Trophoblast cell (in vitro differentiated cells and primary cell): ENCODE data around the gene RHOBTB3.
"Not testable (repeated sequence)": the region's sequence is repeated elsewhere in the genome, so short reads cannot be mapped to it uniquely, and the experiment has no call there.

Source experiments
- DNase-seq, 2 donors: peaks; one replicate each; pipeline ENCODE4 v3.0.0-alpha.2; 2016
- H2AFZ ChIP-seq: 2 replicates; pipeline ENCODE4 v1.6.1; 2013; ENCODE audit warnings: low read length, moderate library complexity, mild to moderate bottlenecking; ENCODE audit not compliant: insufficient read depth, poor library complexity
- H2AK5ac ChIP-seq: 2 replicates; pipeline ENCODE4 v1.6.1; 2013; ENCODE audit warnings: mild to moderate bottlenecking, low read length
- H2BK120ac ChIP-seq: 2 replicates; pipeline ENCODE4 v1.6.1; 2013; ENCODE audit warnings: low read length, mild to moderate bottlenecking, moderate library complexity; ENCODE audit not compliant: insufficient read depth, poor library complexity
- H2BK12ac ChIP-seq: 2 replicates; pipeline ENCODE4 v1.6.1; 2013; ENCODE audit warnings: mild to moderate bottlenecking, low read length, moderate library complexity
- H2BK5ac ChIP-seq: 2 replicates; pipeline ENCODE4 v1.6.1; 2013; ENCODE audit warnings: low read length, low read depth, moderate library complexity, mild to moderate bottlenecking; ENCODE audit not compliant: poor library complexity
- H3K14ac ChIP-seq: 2 replicates; pipeline ENCODE4 v1.6.1; 2013; ENCODE audit warnings: mild to moderate bottlenecking, low read length
- H3K18ac ChIP-seq: 2 replicates; pipeline ENCODE4 v1.6.1; 2013; ENCODE audit warnings: mild to moderate bottlenecking, low read length
- H3K23ac ChIP-seq: 2 replicates; pipeline ENCODE4 v1.6.1; 2013; ENCODE audit warnings: low read length
- H3K27ac ChIP-seq: 2 replicates; pipeline ENCODE4 v1.5.1; 2013; ENCODE audit warnings: low read depth, mild to moderate bottlenecking, inconsistent platforms, low read length, moderate library complexity
- H3K27me3 ChIP-seq: 2 replicates; pipeline ENCODE4 v1.6.1; 2013; ENCODE audit warnings: inconsistent platforms, mild to moderate bottlenecking, low read length, moderate library complexity; ENCODE audit not compliant: insufficient read depth
- H3K36me3 ChIP-seq, 2 experiments: 1 replicate in 1 of 2; 2 replicates in 1 of 2; pipeline ENCODE4 v1.6.1; 2013; ENCODE audit warnings: low read length in 2 of 2, mild to moderate bottlenecking in 2 of 2, moderate library complexity in 1 of 2; ENCODE audit not compliant: insufficient read depth in 2 of 2, control insufficient read depth in 1 of 2
- H3K4ac ChIP-seq: 2 replicates; pipeline ENCODE4 v1.6.1; 2013; ENCODE audit warnings: low read depth, mild to moderate bottlenecking, low read length, moderate library complexity
- H3K4me1 ChIP-seq, 2 experiments: 1 replicate in 1 of 2; 2 replicates in 1 of 2; pipeline ENCODE4 v1.6.1; 2013; ENCODE audit warnings: low read length in 2 of 2, mild to moderate bottlenecking in 2 of 2, moderate library complexity in 1 of 2; ENCODE audit not compliant: insufficient read depth in 2 of 2, control insufficient read depth in 1 of 2
- H3K4me2 ChIP-seq: 2 replicates; pipeline ENCODE4 v1.6.1; 2013; ENCODE audit warnings: inconsistent platforms, mild to moderate bottlenecking, low read length, moderate library complexity
- H3K4me3 ChIP-seq: 2 replicates; pipeline ENCODE4 v1.5.1; 2013; ENCODE audit warnings: mild to moderate bottlenecking, low read depth, low read length, inconsistent platforms
- H3K79me1 ChIP-seq: one replicate; pipeline ENCODE4 v1.6.1; 2013; ENCODE audit warnings: low read length
- H3K79me2 ChIP-seq: 2 replicates; pipeline ENCODE4 v1.6.1; 2013; ENCODE audit warnings: low read length, mild to moderate bottlenecking; ENCODE audit not compliant: control insufficient read depth, insufficient read depth, poor library complexity
- H3K9ac ChIP-seq: 2 replicates; pipeline ENCODE4 v1.6.1; 2013; ENCODE audit warnings: mild to moderate bottlenecking, low read length
- H3K9me3 ChIP-seq: 2 replicates; pipeline ENCODE4 v1.6.1; 2013; ENCODE audit warnings: low read depth, mild to moderate bottlenecking, control low read depth, inconsistent platforms, low read length; ENCODE audit not compliant: insufficient read depth
- H4K12ac ChIP-seq: 2 replicates; pipeline ENCODE4 v1.6.1; 2013; ENCODE audit warnings: low read depth, mild to moderate bottlenecking, low read length, moderate library complexity
- H4K8ac ChIP-seq: 2 replicates; pipeline ENCODE4 v1.6.1; 2013; ENCODE audit warnings: low read depth, mild to moderate bottlenecking, low read length, moderate library complexity
- H4K91ac ChIP-seq: one replicate; pipeline ENCODE4 v1.6.1; 2013; ENCODE audit warnings: low read depth, mild to moderate bottlenecking, low read length, moderate library complexity
- WGBS: extraction: QIAGEN DNeasy Blood & Tissue Kit; methylation state at CpG from one replicate; pipeline ENCODE4 v1.1.7; 2013; ENCODE audit warnings: missing lambda C conversion rate; ENCODE audit not compliant: insufficient read length, insufficient coverage; ENCODE audit errors: extremely low coverage; 5-methylcytosine and 5-hydroxymethylcytosine counted together

RHOBTB3 gene

GRCh38 chr5:95711501-95712346 is 19.4 kb upstream of the RHOBTB3 start:
- peaks cover 15 to 22% of the 10 kb centered on the region in 2 experiments for H3K4me1 ChIP-seq
- H3K23ac ChIP-seq, result no peak overlapping the region
- no peaks in the 10 kb centered on the region for H3K9me3 ChIP-seq
- H3K27me3 ChIP-seq, result no peaks in the 10 kb centered on the region
- peaks cover 0 to 3% of the 10 kb centered on the region in 2 experiments for H3K36me3 ChIP-seq
- no peak for DNase-seq
- peak overlapping the region; percentile 20 for H3K4me2 ChIP-seq
- peaks cover 39% of the 10 kb centered on the region for H3K79me1 ChIP-seq
- peak overlapping the region; percentile 97 for H3K27ac ChIP-seq
- peak overlapping the region; percentile 90 for H2BK5ac ChIP-seq
- H3K79me2 ChIP-seq, result peaks cover 3% of the 10 kb centered on the region
- peak overlapping the region; percentile 89 for H2BK120ac ChIP-seq
- H3K9ac ChIP-seq, result no peak overlapping the region
- H3K14ac ChIP-seq, result peak overlapping the region; percentile 79
- peak overlapping the region; percentile 9 for H2AFZ ChIP-seq
- peak overlapping the region; percentile 21 for H3K4ac ChIP-seq
- WGBS, result no CpG with 5 or more reads among the region's 27 CpGs
- no peak overlapping the region for H4K12ac ChIP-seq
- no peak overlapping the region for H3K4me3 ChIP-seq
- H2AK5ac ChIP-seq, result peak overlapping the region; percentile 28
- peak overlapping the region; percentile 95 for H4K91ac ChIP-seq
- H3K18ac ChIP-seq, result peak overlapping the region; percentile 53
- H4K8ac ChIP-seq, result peak overlapping the region; percentile 65
- peak overlapping the region; percentile 55 for H2BK12ac ChIP-seq

GRCh38 chr5:95712347-95712958 is 18.7 kb upstream of the RHOBTB3 start:
- Histone ChIP-seq H3K27me3 (no peaks in the 10 kb centered on the region), H2BK120ac (peak overlapping the region; percentile 81)

DNA sequence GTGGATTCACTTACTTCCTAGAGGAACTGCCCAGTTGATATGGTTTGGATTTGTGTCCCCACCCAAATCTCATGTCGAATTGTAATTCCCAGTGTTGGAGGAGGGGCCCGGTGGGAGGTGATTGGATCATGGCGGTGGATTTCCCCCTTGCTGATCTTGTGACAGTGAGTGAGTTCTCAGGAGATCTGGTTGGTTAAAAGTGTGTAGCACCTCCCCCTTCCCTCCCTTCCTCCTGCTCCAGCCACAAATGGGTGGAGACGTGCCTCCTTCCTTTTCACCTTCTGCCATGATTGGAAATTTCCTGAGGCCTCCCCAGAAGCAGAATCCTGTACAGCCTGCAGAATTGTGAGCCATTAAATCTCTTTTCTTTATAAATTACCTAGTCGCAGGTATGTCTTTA is 17.9 kb upstream of the RHOBTB3 start:
- not testable (repeated sequence) for H3K4me2 ChIP-seq, H3K4ac ChIP-seq, H3K79me2 ChIP-seq, H3K9me3 ChIP-seq, H3K27me3 ChIP-seq, H3K14ac ChIP-seq, H2AFZ ChIP-seq, H3K9ac ChIP-seq, H4K8ac ChIP-seq, H3K18ac ChIP-seq, H2BK5ac ChIP-seq, H3K23ac ChIP-seq, H3K36me3 ChIP-seq, H2AK5ac ChIP-seq, H3K4me3 ChIP-seq, H4K12ac ChIP-seq, H2BK12ac ChIP-seq
- H3K4me1 ChIP-seq, result peaks cover 15 to 24% of the 10 kb centered on the region in 2 experiments
- H3K79me1 ChIP-seq, result peaks cover 42% of the 10 kb centered on the region
- WGBS, result no CpG with 5 or more reads among the region's 5 CpGs
- H4K91ac ChIP-seq, result peak overlapping the region; percentile 45
- DNase-seq, result peak; percentile 57 to 63
- H3K27ac ChIP-seq, result peak overlapping the region; percentile 70
- H2BK120ac ChIP-seq, result peak overlapping the region; percentile 41

More at GRCh38 chr5:95712347-95712958, 18.7 kb upstream of the RHOBTB3 start:
- no peak overlapping the region for H3K23ac ChIP-seq
- H3K79me2 ChIP-seq, result peaks cover 3% of the 10 kb centered on the region
- no peak overlapping the region for H3K4ac ChIP-seq
- no peak overlapping the region for H2AK5ac ChIP-seq
- H3K9ac ChIP-seq, result no peak overlapping the region
- no peak overlapping the region for H4K12ac ChIP-seq
- peak; percentile 99 for DNase-seq
- no peak overlapping the region for H3K14ac ChIP-seq
- no peak overlapping the region for H2AFZ ChIP-seq
- H3K4me3 ChIP-seq, result no peak overlapping the region
- peak overlapping the region; percentile 70 for H4K91ac ChIP-seq
- no CpG with 5 or more reads among the region's 2 CpGs for WGBS
- H2BK12ac ChIP-seq, result no peak overlapping the region
- H3K79me1 ChIP-seq, result peaks cover 42% of the 10 kb centered on the region
- peak overlapping the region; percentile 97 for H3K27ac ChIP-seq
- H3K4me1 ChIP-seq, result peaks cover 15 to 24% of the 10 kb centered on the region in 2 experiments
- no peak overlapping the region for H3K4me2 ChIP-seq
- peak overlapping the region; percentile 84 for H2BK5ac ChIP-seq
- no peak overlapping the region for H3K18ac ChIP-seq
- no peaks in the 10 kb centered on the region for H3K9me3 ChIP-seq
- H3K36me3 ChIP-seq, result peaks cover 0 to 3% of the 10 kb centered on the region in 2 experiments
- H4K8ac ChIP-seq, result peak overlapping the region; percentile 52

GRCh38 chr5:95713960-95714710 is 17.0 kb upstream of the RHOBTB3 start:
- H2AK5ac ChIP-seq, result no peak overlapping the region
- H4K91ac ChIP-seq, result peak overlapping the region; percentile 65
- 100% methylated on average over 1 of the region's 4 CpGs for WGBS
- H3K4ac ChIP-seq, result no peak overlapping the region
- peak; percentile 46 to 80 for DNase-seq
- H4K8ac ChIP-seq, result peak overlapping the region; percentile 63
- peaks cover 42% of the 10 kb centered on the region for H3K79me1 ChIP-seq
- H2BK12ac ChIP-seq, result peak overlapping the region; percentile 75
- peak overlapping the region; percentile 90 for H2BK120ac ChIP-seq
- H4K12ac ChIP-seq, result no peak overlapping the region
- H3K18ac ChIP-seq, result no peak overlapping the region
- H3K36me3 ChIP-seq, result peaks cover 0 to 3% of the 10 kb centered on the region in 2 experiments
- H3K4me2 ChIP-seq, result peak overlapping the region; percentile 17
- H3K9me3 ChIP-seq, result no peaks in the 10 kb centered on the region
- peaks cover 17 to 30% of the 10 kb centered on the region in 2 experiments for H3K4me1 ChIP-seq
- H3K27ac ChIP-seq, result peak overlapping the region; percentile 79
- peaks cover 4% of the 10 kb centered on the region for H3K79me2 ChIP-seq
- H3K23ac ChIP-seq, result no peak overlapping the region
- no peaks in the 10 kb centered on the region for H3K27me3 ChIP-seq
- H3K14ac ChIP-seq, result no peak overlapping the region
- H2BK5ac ChIP-seq, result peak overlapping the region; percentile 74
- H2AFZ ChIP-seq, result no peak overlapping the region
- H3K4me3 ChIP-seq, result no peak overlapping the region
- no peak overlapping the region for H3K9ac ChIP-seq
